SK-N-MC (cell line): Measurements from ENCODE around the gene CDC42BPB.
"Not testable (repeated sequence)": the region's sequence is repeated elsewhere in the genome, so short reads cannot be mapped to it uniquely, and the experiment has no call there.

Experiments used
- DNase-seq: peaks from one replicate; pipeline ENCODE4 v3.0.0-alpha.2; 2011; ENCODE audit warnings: low read depth, low spot score
- H3K27ac ChIP-seq: fragments of 200-600 bp; sonication (generic); 2 replicates; pipeline ENCODE4 v1.5.1; 2016; ENCODE audit warnings: mixed run types
- H3K36me3 ChIP-seq: fragments of 200-600 bp; sonication (generic); 2 replicates; pipeline ENCODE4 v1.6.1; 2017; ENCODE audit warnings: antibody characterized with exemption, low read length, mixed read lengths; ENCODE audit not compliant: insufficient read depth
- H3K4me3 ChIP-seq: fragments of 200-600 bp; sonication (generic); 2 replicates; pipeline ENCODE4 v1.5.1; 2016
- H3K9ac ChIP-seq: fragments of 200-600 bp; sonication (generic); 2 replicates; pipeline ENCODE4 v1.8.0; 2017; ENCODE audit warnings: mixed run types, mixed read lengths; ENCODE audit not compliant: insufficient read length
- H3K9me3 ChIP-seq: fragments of 200-600 bp; sonication (generic); 2 replicates; pipeline ENCODE4 v1.6.1; 2017; ENCODE audit warnings: low read depth, mild to moderate bottlenecking, antibody characterized with exemption, low read length, moderate library complexity, mixed read lengths
- EZH2 ChIP-seq: fragments of 200-600 bp; sonication (generic); IDR thresholded peaks from one replicate; pipeline ENCODE4 v1.6.1; 2017; ENCODE audit warnings: antibody characterized with exemption
- FOXP2 ChIP-seq: optimal IDR thresholded peaks from 2 replicates; pipeline ENCODE3; 2011; ENCODE audit warnings: mild to moderate bottlenecking, moderate library complexity; ENCODE audit not compliant: insufficient read depth; ENCODE audit errors: extremely low read length, control extremely low read depth
- POLR2AphosphoS5 ChIP-seq: IDR thresholded peaks from 2 replicates; pipeline ENCODE4 v1.6.1; 2012; ENCODE audit warnings: mild to moderate bottlenecking, low read depth, low read length, borderline replicate concordance

CDC42BPB gene

GRCh38 chr14:102900631-102901571, 156.4 kb downstream of the CDC42BPB start:
- peaks cover 29% of the 10 kb centered on the region; the same call in 1 of the 2 replicates for H3K36me3 ChIP-seq
- H3K9me3 ChIP-seq, result no peaks in the 10 kb centered on the region
- no peak overlapping the region for H3K4me3 ChIP-seq
- H3K27ac ChIP-seq, result no peak overlapping the region
- DNase-seq, result no peak
- no peak for TF ChIP-seq FOXP2
- no peak for TF ChIP-seq POLR2AphosphoS5
- no peak for TF ChIP-seq EZH2
- H3K9ac ChIP-seq, result no peak overlapping the region

GRCh38 chr14:102899516-102899900, 157.8 kb downstream of the CDC42BPB start:
- Histone ChIP-seq H3K9ac (no peak overlapping the region), H3K9me3 (no peaks in the 10 kb centered on the region), H3K4me3 (no peak overlapping the region), H3K27ac (no peak overlapping the region), H3K36me3 (peaks cover 27% of the 10 kb centered on the region; the same call in 1 of the 2 replicates)
- TF ChIP-seq POLR2AphosphoS5 (no peak), EZH2 (no peak), FOXP2 (no peak)
- no peak for DNase-seq

- no peak overlapping the region for H3K9ac ChIP-seq
- DNase-seq, result no peak
Observed at GRCh38 chr14:102898776-102899515, 158.4 kb downstream of the CDC42BPB start.

GRCh38 chr14:102898298-102898697, 159.1 kb downstream of the CDC42BPB start:
- Histone ChIP-seq H3K4me3 (no peak overlapping the region), H3K27ac (no peak overlapping the region), H3K9ac (no peak overlapping the region), H3K36me3 (peaks cover 18% of the 10 kb centered on the region; the same call in 1 of the 2 replicates), H3K9me3 (no peaks in the 10 kb centered on the region)
- DNase-seq, result no peak
- no peak for TF ChIP-seq EZH2

More at GRCh38 chr14:102898776-102899515, 158.4 kb downstream of the CDC42BPB start:
- Histone ChIP-seq H3K27ac (no peak overlapping the region), H3K4me3 (no peak overlapping the region), H3K36me3 (peaks cover 24% of the 10 kb centered on the region; the same call in 1 of the 2 replicates), H3K9me3 (no peaks in the 10 kb centered on the region)
- TF ChIP-seq POLR2AphosphoS5 (no peak), EZH2 (no peak), FOXP2 (no peak)

- no peak for TF ChIP-seq POLR2AphosphoS5
- TF ChIP-seq FOXP2, result no peak
- TF ChIP-seq EZH2, result no peak
- no peaks in the 10 kb centered on the region for H3K9me3 ChIP-seq
- H3K36me3 ChIP-seq, result peaks cover 17% of the 10 kb centered on the region; the same call in 1 of the 2 replicates
- no peak overlapping the region for H3K27ac ChIP-seq
- H3K4me3 ChIP-seq, result no peak overlapping the region
- H3K9ac ChIP-seq, result no peak overlapping the region
- no peak for DNase-seq
Observed at GRCh38 chr14:102897299-102898027, 159.9 kb downstream of the CDC42BPB start.

- not testable (repeated sequence) for H3K9me3 ChIP-seq, DNase-seq, H3K4me3 ChIP-seq, H3K9ac ChIP-seq, H3K27ac ChIP-seq
- peaks cover 17% of the 10 kb centered on the region; the same call in 1 of the 2 replicates for H3K36me3 ChIP-seq
Observed at GRCh38 chr14:102896735-102897134, 160.6 kb downstream of the CDC42BPB start.

GRCh38 chr14:102893452-102893851, 163.9 kb downstream of the CDC42BPB start:
- Histone ChIP-seq H3K27ac (no peak overlapping the region), H3K9me3 (no peaks in the 10 kb centered on the region), H3K36me3 (peaks cover 29% of the 10 kb centered on the region; the same call in 1 of the 2 replicates), H3K4me3 (no peak overlapping the region), H3K9ac (no peak overlapping the region)
- DNase-seq, result no peak
- no peak for TF ChIP-seq POLR2AphosphoS5
- TF ChIP-seq FOXP2, result no peak
- no peak for TF ChIP-seq EZH2

- H3K9ac ChIP-seq, result no peak overlapping the region
- H3K4me3 ChIP-seq, result no peak overlapping the region
- no peaks in the 10 kb centered on the region for H3K9me3 ChIP-seq
- no peak overlapping the region for H3K27ac ChIP-seq
- DNase-seq, result no peak
- H3K36me3 ChIP-seq, result peaks cover 33% of the 10 kb centered on the region; the same call in 1 of the 2 replicates
- TF ChIP-seq EZH2, result no peak
- no peak for TF ChIP-seq POLR2AphosphoS5
- no peak for TF ChIP-seq FOXP2
Observed at GRCh38 chr14:102892651-102893050, 164.7 kb downstream of the CDC42BPB start.
